Stomach smooth muscle (tissue), 2 donors: ENCODE results near the gene METTL8.

Source experiments
- H3K27ac ChIP-seq: one replicate; pipeline ENCODE4 v1.7.0; 2013; ENCODE audit warnings: mild to moderate bottlenecking, low read length, inconsistent platforms
- H3K27me3 ChIP-seq, 2 donors: one replicate each; pipeline ENCODE4 v1.7.0; 2013; ENCODE audit warnings: low read length in 2 of 2; ENCODE audit not compliant: insufficient read depth in 2 of 2, control insufficient read depth in 1 of 2
- H3K36me3 ChIP-seq, 2 donors: one replicate each; pipeline ENCODE4 v1.7.0; 2013; ENCODE audit warnings: low read length in 2 of 2; ENCODE audit not compliant: control insufficient read depth in 2 of 2, insufficient read depth in 2 of 2
- H3K4me1 ChIP-seq: one replicate; pipeline ENCODE4 v1.7.0; 2013; ENCODE audit warnings: low read length; ENCODE audit not compliant: control insufficient read depth, insufficient read depth
- H3K4me3 ChIP-seq, 2 donors: one replicate each; pipeline ENCODE4 v1.7.0; 2013; ENCODE audit warnings: low read length in 2 of 2
- H3K9ac ChIP-seq, 2 donors: one replicate each; pipeline ENCODE4 v1.7.0; 2013; ENCODE audit warnings: low read length in 2 of 2, mild to moderate bottlenecking in 1 of 2
- H3K9me3 ChIP-seq, 2 donors: one replicate each; pipeline ENCODE4 v1.7.0; 2013; ENCODE audit warnings: low read length in 2 of 2; ENCODE audit not compliant: control insufficient read depth in 2 of 2
- donor health status: healthy.
- donor health status: Pancreatic carcinoma.

METTL8 gene

GRCh38 chr2:171287036-171287571, 146.7 kb downstream of the METTL8 start:
- peaks cover 2% of the 10 kb centered on the region for H3K4me1 ChIP-seq
- no peak overlapping the region for H3K9ac ChIP-seq
- H3K4me3 ChIP-seq = no peak overlapping the region
- no peaks in the 10 kb centered on the region for H3K27me3 ChIP-seq
- no peak overlapping the region for H3K27ac ChIP-seq
- no peaks in the 10 kb centered on the region for H3K36me3 ChIP-seq
- H3K9me3 ChIP-seq = no peaks in the 10 kb centered on the region

GRCh38 chr2:171281110-171281509, 152.7 kb downstream of the METTL8 start:
- H3K36me3 ChIP-seq = no peaks in the 10 kb centered on the region
- no peak overlapping the region for H3K9ac ChIP-seq
- H3K27ac ChIP-seq = no peak overlapping the region
- H3K4me1 ChIP-seq = no peaks in the 10 kb centered on the region
- H3K4me3 ChIP-seq = no peak overlapping the region
- no peaks in the 10 kb centered on the region for H3K9me3 ChIP-seq
- no peaks in the 10 kb centered on the region for H3K27me3 ChIP-seq

GRCh38 chr2:171279983-171280790, 153.6 kb downstream of the METTL8 start:
- no peak overlapping the region for H3K9ac ChIP-seq

GRCh38 chr2:171274757-171275156, 159.0 kb downstream of the METTL8 start:
- Histone ChIP-seq H3K4me1 (peaks cover 10% of the 10 kb centered on the region), H3K4me3 (no peak overlapping the region), H3K9ac (no peak overlapping the region), H3K9me3 (no peaks in the 10 kb centered on the region), H3K36me3 (no peaks in the 10 kb centered on the region), H3K27me3 (no peaks in the 10 kb centered on the region), H3K27ac (no peak overlapping the region)

More at GRCh38 chr2:171279983-171280790, 153.6 kb downstream of the METTL8 start:
- no peaks in the 10 kb centered on the region for H3K4me1 ChIP-seq
- no peaks in the 10 kb centered on the region for H3K36me3 ChIP-seq
- H3K9me3 ChIP-seq = no peaks in the 10 kb centered on the region
- no peaks in the 10 kb centered on the region for H3K27me3 ChIP-seq
- no peak overlapping the region for H3K4me3 ChIP-seq
- no peak overlapping the region for H3K27ac ChIP-seq

GRCh38 chr2:171271971-171272436, 161.8 kb downstream of the METTL8 start:
- Histone ChIP-seq H3K36me3 (no peaks in the 10 kb centered on the region), H3K9me3 (no peaks in the 10 kb centered on the region), H3K9ac (no peak overlapping the region), H3K27ac (peak overlapping the region; percentile 49), H3K27me3 (no peaks in the 10 kb centered on the region), H3K4me1 (peaks cover 10% of the 10 kb centered on the region), H3K4me3 (no peak overlapping the region)

- H3K27ac ChIP-seq = peak overlapping the region; percentile 49
- H3K4me1 ChIP-seq = peaks cover 10% of the 10 kb centered on the region
- no peaks in the 10 kb centered on the region for H3K36me3 ChIP-seq
- no peaks in the 10 kb centered on the region for H3K27me3 ChIP-seq
- H3K4me3 ChIP-seq = no peak overlapping the region
- H3K9ac ChIP-seq = no peak overlapping the region
- H3K9me3 ChIP-seq = no peaks in the 10 kb centered on the region
Observed at GRCh38 chr2:171271386-171271785, 162.4 kb downstream of the METTL8 start.

- Histone ChIP-seq H3K4me1 (peaks cover 10% of the 10 kb centered on the region), H3K36me3 (no peaks in the 10 kb centered on the region), H3K9me3 (no peaks in the 10 kb centered on the region), H3K27ac (no peak overlapping the region), H3K27me3 (no peaks in the 10 kb centered on the region), H3K9ac (no peak overlapping the region), H3K4me3 (no peak overlapping the region)
Observed at GRCh38 chr2:171267855-171268629, 165.7 kb downstream of the METTL8 start.
